ENCODE measurements around the gene SULT4A1.

Gene SULT4A1

GRCh38 chr22:43827003-43827735, 35.1 kb downstream of the SULT4A1 start:
- DNase-seq = no peak

GRCh38 chr22:43826142-43827002, 35.9 kb downstream of the SULT4A1 start:
- DNase-seq = no peak

DNA sequence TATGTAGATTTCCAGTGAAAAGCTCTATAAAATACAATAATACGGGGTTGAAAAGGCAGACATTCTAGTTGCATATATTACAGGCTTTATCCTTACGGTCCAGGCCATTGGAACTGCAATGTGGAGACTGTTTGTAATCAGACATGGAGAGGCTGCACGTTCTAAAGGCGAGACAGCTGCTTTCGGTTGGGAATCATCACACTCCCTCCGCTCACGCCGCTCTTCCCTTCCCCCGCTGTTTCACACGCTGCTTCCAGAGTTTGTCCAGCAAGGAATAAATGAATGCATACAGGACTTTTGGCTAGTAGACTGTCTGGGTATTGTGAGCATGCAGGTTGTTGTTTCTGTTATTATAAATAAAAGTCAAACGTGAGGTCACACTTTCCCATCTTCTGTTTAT, 36.7 kb downstream of the SULT4A1 start:
- DNase-seq = no peak

GRCh38 chr22:43824724-43825420, 37.4 kb downstream of the SULT4A1 start:
- DNase-seq = no peak

DNA sequence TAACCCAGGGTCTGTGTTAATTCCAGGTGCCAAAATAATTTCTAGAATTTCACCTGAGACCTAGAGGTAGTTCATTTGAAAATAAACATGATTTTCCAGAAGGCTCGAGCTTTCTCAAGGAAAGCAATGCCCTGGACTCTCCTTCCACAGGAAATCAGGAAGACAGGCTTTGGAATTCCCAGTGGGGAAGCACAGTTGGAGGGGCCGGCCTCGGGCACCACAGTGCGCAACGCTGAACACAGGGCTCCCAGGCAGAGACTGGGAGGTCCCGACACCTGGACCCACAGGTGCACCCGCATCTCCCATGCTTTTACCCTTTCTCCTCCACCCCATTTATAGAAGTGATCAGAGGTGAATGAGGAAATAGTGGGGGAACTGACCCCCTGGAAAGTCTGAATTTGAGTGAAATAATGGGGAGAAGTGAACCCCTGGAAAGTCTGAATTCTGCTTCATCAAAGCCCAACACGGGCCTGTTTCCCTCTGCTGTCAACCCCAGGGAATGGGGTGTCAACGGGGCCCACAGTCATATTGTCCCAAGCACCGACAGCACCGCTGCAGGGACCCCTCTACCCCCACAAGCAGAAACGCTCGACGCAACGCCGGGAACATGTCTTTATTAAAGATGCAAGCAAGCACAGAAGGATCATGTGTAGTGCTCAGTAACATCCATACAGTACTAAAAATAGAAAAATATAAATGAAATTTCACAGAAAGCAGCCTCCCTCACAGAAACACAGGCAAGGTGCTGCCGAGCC, 38.2 kb downstream of the SULT4A1 start:
- DNase-seq = no peak

DNA sequence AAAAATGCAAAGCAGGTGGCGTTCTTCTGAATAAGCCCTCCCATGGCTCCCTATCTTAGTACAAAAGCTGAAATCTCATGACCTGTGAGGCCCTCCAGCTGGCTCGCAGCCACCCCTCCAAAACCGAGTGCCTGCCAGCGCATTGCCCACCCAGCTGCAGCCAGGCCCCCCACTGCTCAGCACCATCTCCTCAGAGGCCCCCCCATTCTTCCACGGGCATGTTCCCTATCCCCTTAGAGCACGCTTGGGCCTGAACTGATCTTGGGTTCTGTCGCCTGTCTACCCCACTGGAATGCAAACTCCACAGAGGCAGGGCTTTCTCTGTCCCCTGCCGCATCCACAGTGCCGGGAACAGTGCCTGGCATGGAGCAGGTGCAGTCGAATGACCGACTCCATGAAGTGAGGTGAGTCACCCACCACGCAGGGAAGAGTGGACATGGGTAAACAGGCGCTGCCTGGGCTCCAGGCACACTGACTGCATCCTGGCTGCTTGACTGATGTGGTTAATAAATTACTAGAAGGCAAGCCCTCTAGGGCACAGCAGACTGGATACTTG, 38.9 kb downstream of the SULT4A1 start:
- DNase-seq = no peak

GRCh38 chr22:43821606-43822425, 40.5 kb downstream of the SULT4A1 start:
- DNase-seq = no peak

- DNase-seq = no peak
Observed at GRCh38 chr22:43820651-43821305, 41.5 kb downstream of the SULT4A1 start.

DNA sequence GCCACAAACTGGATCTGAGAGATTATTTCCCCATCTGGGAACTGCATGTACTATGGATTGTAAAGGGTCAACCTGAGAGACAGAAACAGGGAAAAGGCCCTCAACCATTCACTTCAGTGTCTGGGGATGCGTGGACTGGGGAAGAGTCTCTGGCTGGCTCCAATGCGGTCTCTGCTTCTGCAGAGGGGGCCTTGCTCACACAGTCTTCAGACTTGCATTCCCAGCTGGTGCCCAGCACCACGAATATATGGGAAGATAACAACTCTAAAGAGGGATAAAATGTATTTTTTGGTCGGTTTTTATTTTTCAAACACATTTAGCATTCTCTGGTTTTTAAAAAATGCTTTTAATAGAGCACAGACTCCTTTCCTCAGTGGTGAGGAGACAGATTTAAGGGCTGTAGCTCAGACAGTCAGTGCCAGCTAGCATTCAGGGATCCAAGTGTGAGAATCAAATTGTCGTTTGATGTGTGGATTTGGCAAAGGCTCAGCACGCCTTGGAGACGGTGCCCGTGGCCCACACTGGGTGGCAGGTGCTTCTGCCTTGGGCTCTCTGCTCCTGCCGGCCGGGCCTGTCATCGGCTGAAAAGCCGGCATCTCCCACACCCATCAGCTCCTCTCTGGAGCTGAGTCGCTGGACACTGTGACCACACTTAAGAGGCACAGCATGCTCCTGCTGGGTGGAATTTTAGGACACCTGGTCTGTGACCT, 42.2 kb downstream of the SULT4A1 start:
- DNase-seq = no peak

DNA sequence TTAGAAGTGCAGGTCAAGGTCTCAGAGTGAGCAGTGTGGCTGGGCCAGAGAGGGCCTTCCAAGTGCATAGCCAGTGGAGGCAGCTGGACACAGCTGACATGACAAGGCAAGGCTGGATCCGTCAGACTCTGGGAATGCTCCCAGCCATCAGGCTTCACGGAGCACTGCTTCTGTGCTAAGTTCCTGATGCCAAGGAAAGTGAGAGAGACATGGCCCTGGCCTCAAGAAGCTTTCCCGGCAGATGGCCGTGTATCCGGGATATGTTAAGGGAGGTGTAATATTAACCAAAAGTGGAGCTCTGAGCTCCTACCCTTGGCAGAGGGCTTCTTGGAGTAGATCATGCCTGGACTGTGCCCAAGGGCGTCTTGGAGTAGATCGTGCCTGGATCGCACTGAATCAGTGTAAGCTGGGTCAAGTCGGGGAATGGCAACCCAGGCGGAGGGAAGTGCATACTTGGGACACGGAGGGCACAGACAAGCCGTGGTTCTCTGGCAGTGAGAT, 42.8 kb downstream of the SULT4A1 start:
- DNase-seq = no peak

DNA sequence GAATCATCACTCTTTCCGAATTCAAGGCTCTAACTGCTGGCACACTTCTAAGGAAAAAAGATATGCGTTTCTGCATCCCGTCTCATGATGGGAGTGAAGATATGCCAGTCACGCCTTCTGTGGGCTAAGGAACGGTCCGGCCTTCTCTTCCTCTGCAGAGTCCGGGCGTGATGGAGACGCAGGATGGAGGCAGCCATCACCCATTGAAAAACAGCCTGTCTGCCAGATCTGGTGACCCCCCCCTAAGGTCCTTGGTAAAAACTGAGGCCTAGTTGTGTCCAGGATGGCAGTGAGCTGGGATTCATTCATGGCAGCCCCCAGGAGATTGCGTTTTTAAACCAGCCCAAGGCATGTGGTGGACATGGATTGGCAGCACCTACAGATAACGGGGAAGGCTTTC, 43.3 kb downstream of the SULT4A1 start:
- no peak for DNase-seq

GRCh38 chr22:43817402-43817801, 44.9 kb downstream of the SULT4A1 start:
- no peak for DNase-seq

GRCh38 chr22:43814264-43814663, 48.0 kb downstream of the SULT4A1 start:
- no peak for DNase-seq

DNA sequence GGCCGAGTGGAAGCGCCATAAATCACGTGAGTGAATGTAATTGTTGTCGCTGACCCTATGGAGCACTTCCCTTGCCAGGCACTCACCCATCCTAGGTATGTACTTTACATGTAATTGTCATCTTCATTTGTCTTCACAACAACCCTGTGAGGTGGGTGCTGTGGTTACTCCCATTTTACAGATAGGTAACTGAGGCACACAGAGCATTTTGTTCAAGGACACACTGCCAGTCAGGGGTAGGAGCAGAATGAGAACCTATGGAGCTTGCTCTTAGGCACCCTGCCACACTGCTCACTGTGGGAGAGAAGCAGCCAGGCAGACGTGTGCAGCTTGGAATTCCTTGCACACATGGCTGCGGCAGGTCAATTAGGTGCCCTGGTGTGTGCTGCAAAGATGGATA, 49.4 kb downstream of the SULT4A1 start:
- no peak for DNase-seq

GRCh38 chr22:43812149-43812842, 50.0 kb downstream of the SULT4A1 start, which contains the start of gene EFCAB6:
TSS of gene EFCAB6 (minus strand) at chr22:43812305. CDS start at chr22:43782318, 29,987 bp downstream.
- DNase-seq = peak; percentile 70 to 77 (median 75)

- no peak for DNase-seq
Observed at GRCh38 chr22:43811777-43812148, 50.5 kb downstream of the SULT4A1 start.

- no peak for DNase-seq
Observed at GRCh38 chr22:43802897-43803495, 59.3 kb downstream of the SULT4A1 start.

DNA sequence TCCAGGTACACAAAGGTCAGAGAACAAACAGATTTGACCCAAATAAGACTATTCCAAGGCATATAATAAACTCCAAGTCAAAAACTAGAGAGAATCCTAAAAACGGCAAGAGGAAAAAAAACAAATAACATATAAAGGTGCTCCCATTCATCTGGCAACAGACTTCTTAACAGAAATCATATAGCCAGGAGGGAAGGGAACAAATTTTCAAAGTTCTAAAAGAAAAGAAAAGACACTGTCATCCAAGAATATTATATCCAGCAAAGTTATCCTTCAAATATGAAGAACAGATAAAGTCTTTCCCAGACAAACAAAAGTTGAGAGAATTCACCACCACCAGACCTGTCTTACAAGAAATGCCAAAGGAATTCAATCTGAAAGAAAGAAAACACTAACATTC, 61.3 kb downstream of the SULT4A1 start:
- no peak for DNase-seq

DNA sequence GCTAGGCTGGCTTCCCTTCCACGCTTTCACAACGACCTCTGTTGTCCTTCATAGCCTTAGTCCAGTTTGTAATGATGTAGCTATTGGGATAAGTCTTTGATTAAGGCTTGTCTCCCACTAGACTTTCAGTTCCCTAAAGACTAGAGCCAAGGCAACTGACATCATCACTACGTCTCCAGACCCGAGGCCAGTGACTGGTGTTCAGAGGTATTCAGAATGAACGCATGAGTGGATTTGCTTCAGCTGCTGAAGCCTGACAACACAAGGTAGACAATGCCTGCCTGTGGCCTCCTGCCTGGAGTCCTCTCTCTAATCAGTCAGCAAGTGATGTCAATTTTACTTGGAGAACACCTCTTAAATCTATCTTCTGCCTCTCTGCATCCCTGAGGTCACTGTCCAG, 63.8 kb downstream of the SULT4A1 start:
- DNase-seq = no peak
